Gastroesophageal sphincter (tissue), 4 donors: ENCODE data around the gene METTL26. TPM values are rescaled to one million over a fixed set of nuclear protein-coding genes. Genes with fewer than 3 reads are reported as not detected.

Experiments
- ATAC-seq: fragments of 150-250 bp; one replicate; pipeline ENCODE4 v1.9.1; 2016; ENCODE audit warnings: mild to moderate bottlenecking, moderate library complexity
- H3K27ac ChIP-seq, 4 donors: fragments of 200-600 bp; sonication (generic) in 3 of 4; 1 replicate in 3 of 4; 2 replicates in 1 of 4; pipeline ENCODE4 v1.5.1; 2016 to 2019
- H3K27me3 ChIP-seq: fragments of 200-600 bp; sonication (generic); one replicate; pipeline ENCODE4 v1.5.1; 2019
- H3K36me3 ChIP-seq, 2 donors: fragments of 200-600 bp; sonication (generic); one replicate each; pipeline ENCODE4 v1.5.1; 2019; ENCODE audit warnings: control low read depth in 1 of 2
- H3K4me1 ChIP-seq, 3 donors: fragments of 200-600 bp; sonication (generic); 1 replicate in 2 of 3; 2 replicates in 1 of 3; pipeline ENCODE4 v1.5.1; 2016 to 2019; ENCODE audit warnings: control low read depth in 2 of 3
- H3K4me3 ChIP-seq, 2 donors: fragments of 200-600 bp; sonication (generic); one replicate each; pipeline ENCODE4 v1.5.1; 2019; ENCODE audit warnings: mild to moderate bottlenecking in 1 of 2, moderate library complexity in 1 of 2
- H3K9me3 ChIP-seq, 3 donors: fragments of 200-600 bp; sonication (generic); one replicate each; pipeline ENCODE4 v1.5.1; 2017 to 2019; ENCODE audit warnings: control low read depth in 2 of 3
- EP300 ChIP-seq: sonication (generic); formaldehyde crosslinking; IDR thresholded peaks from one replicate; pipeline ENCODE4 v1.6.1; 2017; ENCODE audit warnings: antibody characterized with exemption, mild to moderate bottlenecking
- POLR2A ChIP-seq, 2 donors: fragments of 450-650 bp; IDR thresholded peaks; one replicate each; pipeline ENCODE4 v1.6.1; 2017; ENCODE audit warnings: antibody characterized with exemption in 2 of 2, mild to moderate bottlenecking in 2 of 2, moderate library complexity in 1 of 2
- POLR2AphosphoS5 ChIP-seq: sonication (generic); formaldehyde crosslinking; IDR thresholded peaks from one replicate; pipeline ENCODE4 v1.6.1; 2017; ENCODE audit warnings: antibody characterized with exemption
- WGBS, 2 donors: methylation state at CpG; one replicate each; pipeline ENCODE4 v1.1.5; 2018; ENCODE audit warnings: low coverage in 1 of 2; 5-methylcytosine and 5-hydroxymethylcytosine counted together
- total RNA-seq, 4 donors: library from RNA; depleted of rRNA; stranded (reverse); fragments of >200 nt; gene quantifications; one replicate each; pipeline ENCODE4 v1.1.0, GENCODE V29; 2016
- TF ChIP-seq, protein P1 (sequence below), 4 experiments: fragments of 200-600 bp in 2 of 4; fragments of 450-650 bp in 2 of 4; sonication (generic) in 1 of 4; IDR thresholded peaks; one replicate each; pipeline ENCODE4 v1.5.1; 2017 to 2019; ENCODE audit warnings: antibody characterized with exemption in 4 of 4, mild to moderate bottlenecking in 2 of 4, moderate library complexity in 2 of 4

Gene METTL26
- total RNA-seq, 4 donors from 2014 or later = 94.8 to 146 (median 112) TPM

DNA sequence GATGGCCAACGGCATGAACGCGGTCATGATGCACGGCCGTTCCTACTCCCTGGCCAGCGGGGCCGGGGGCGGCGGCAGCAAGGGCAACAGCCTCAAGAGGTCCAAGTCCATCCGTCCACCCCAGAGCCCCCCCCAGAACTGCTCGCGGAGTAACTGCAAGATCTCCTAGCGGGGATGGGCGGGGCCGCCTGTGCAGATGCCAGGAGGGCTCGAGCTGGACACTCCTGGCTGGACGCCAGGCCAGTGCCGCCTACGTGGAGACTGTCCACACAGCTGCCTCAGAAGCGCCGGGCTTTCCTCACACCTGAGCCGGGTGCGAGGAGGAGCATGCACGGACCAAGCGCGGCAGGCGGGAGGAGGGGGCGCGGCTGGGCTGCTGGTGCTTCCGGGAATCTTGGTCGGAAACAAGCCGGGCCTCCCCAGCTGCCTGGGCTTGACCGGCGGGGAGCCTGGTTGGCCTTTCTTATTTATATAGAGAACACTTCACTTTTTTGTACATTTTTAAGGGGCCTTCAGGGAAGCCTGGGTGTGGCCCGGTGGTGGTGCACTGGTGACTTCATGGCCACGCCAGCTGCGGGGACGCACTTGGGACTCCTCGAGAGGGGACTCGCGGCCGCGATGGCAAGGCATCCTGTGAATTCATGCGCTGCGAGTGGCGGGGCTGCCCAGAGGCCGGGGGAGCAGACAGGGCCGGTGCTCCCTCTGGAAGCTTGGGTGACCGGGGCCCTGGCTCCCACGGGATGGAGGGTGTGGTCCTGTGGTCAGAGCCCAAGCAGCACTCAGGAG lies 8.5 kb downstream of the METTL26 start:
- TF ChIP-seq EP300 (no peak), POLR2A (IDR thresholded peaks at IDR 0.05) (no peak), POLR2AphosphoS5 (no peak)
- TF ChIP-seq, protein P1, sequence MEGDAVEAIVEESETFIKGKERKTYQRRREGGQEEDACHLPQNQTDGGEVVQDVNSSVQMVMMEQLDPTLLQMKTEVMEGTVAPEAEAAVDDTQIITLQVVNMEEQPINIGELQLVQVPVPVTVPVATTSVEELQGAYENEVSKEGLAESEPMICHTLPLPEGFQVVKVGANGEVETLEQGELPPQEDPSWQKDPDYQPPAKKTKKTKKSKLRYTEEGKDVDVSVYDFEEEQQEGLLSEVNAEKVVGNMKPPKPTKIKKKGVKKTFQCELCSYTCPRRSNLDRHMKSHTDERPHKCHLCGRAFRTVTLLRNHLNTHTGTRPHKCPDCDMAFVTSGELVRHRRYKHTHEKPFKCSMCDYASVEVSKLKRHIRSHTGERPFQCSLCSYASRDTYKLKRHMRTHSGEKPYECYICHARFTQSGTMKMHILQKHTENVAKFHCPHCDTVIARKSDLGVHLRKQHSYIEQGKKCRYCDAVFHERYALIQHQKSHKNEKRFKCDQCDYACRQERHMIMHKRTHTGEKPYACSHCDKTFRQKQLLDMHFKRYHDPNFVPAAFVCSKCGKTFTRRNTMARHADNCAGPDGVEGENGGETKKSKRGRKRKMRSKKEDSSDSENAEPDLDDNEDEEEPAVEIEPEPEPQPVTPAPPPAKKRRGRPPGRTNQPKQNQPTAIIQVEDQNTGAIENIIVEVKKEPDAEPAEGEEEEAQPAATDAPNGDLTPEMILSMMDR (IDR thresholded peaks at IDR 0.05) = no peak
- Histone ChIP-seq H3K27ac (peak overlapping the region in 1 of 4 donors; percentile 19), H3K9me3 (no peaks in the 10 kb centered on the region), H3K4me3 (no peak overlapping the region), H3K27me3 (peaks cover 17% of the 10 kb centered on the region), H3K36me3 (peaks cover 0 to 45% of the 10 kb centered on the region in 2 donors), H3K4me1 (peaks cover 0 to 23% (median 18%) of the 10 kb centered on the region in 3 donors)
- WGBS, 2 donors = 77% methylated on average over 6 of the region's 50 CpGs; no CpG with 5 or more reads in 1 of the 2 donors
- ATAC-seq = no peak

DNA sequence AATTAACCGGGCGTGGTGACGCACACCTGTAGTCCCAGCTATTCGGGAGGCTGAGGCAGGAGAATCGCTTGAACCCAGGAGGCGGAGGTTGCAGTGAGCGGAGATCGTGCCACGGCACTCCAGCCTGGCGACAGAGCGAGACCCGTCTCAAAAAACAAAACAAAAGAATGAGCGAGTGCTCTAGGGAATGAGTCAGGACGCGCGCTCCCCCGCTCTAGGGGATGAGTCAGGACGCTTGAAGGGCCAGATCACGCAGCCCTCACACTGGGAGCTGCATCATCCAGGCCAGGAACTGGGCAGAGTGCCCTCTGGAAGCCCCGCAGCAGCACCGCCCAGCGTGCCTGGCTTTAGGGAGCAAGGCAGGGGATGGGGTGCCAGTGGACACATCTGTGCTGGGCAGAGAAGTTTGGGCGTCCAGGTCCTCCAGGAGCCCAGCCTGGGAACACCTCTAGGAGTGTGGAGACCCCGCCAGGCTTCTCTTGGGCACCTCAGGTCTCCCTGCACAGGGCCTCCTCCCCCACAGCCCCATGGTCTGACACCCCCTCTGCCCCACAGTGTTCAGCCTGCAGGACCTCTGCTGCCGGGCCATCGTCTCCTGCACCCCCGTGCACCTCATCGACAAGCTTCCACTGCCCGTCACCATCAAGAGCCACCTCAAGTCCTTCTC lies 9.2 kb downstream of the METTL26 start:
- Histone ChIP-seq H3K36me3 (peaks cover 0 to 40% of the 10 kb centered on the region in 2 donors), H3K27me3 (peaks cover 10% of the 10 kb centered on the region), H3K27ac (peak overlapping the region in 2 of 4 donors; percentile 35 to 43), H3K9me3 (no peaks in the 10 kb centered on the region), H3K4me3 (no peak overlapping the region), H3K4me1 (peaks cover 0 to 25% (median 18%) of the 10 kb centered on the region in 3 donors)
- 73 to 88% methylated on average over 4 to 8 of the region's 29 CpGs for WGBS, 2 donors
- ATAC-seq = no peak
- no peak for TF ChIP-seq POLR2A (IDR thresholded peaks at IDR 0.05)
- no peak for TF ChIP-seq EP300
- no peak for TF ChIP-seq POLR2AphosphoS5
- TF ChIP-seq, protein P1 (IDR thresholded peaks at IDR 0.05) = no peak

DNA sequence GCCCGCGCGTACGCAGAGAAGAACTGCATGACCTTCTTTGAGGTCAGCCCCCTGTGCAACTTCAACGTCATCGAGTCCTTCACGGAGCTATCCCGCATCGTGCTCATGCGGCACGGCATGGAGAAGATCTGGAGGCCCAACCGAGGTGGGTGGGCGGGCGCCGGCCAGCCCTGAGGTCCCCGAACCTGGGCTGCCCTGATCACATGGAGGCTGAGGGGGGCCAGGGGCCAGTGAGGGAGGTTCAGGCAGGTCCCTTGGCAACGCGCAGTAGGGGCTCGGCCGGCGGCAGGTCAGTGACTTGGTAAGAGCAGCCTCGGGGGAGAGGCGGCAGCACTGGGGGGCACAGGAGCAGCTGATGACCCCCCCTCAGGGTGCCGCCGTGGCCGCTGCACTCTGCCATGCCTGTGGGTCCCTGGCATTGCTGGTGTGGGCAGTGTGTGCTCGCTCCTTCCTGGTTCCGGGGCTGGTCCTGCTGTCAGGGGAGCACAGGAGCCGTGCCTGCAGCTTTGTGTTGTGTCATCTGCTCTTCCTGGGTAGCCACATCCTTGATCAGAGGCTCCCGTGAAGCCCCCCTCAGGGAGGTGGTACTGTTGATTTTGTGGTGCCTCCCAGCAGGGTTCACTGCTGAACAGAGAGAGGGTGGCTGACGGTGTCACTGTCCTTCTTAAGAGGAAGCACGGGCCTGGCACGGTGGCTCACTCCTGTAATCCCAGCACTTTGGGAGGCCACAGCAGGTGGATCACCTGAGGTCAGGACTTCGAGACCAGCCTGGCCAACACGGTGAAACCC lies 9.9 kb downstream of the METTL26 start:
- Histone ChIP-seq H3K9me3 (no peaks in the 10 kb centered on the region), H3K36me3 (peaks cover 0 to 46% of the 10 kb centered on the region in 2 donors), H3K27me3 (peaks cover 7% of the 10 kb centered on the region), H3K27ac (peak overlapping the region in 2 of 4 donors; percentile 35 to 43), H3K4me1 (peaks cover 0 to 28% (median 16%) of the 10 kb centered on the region in 3 donors), H3K4me3 (no peak overlapping the region)
- TF ChIP-seq EP300 (no peak), POLR2AphosphoS5 (no peak), POLR2A (IDR thresholded peaks at IDR 0.05) (no peak)
- TF ChIP-seq, protein P1 (IDR thresholded peaks at IDR 0.05) = no peak
- 86% methylated on average over 7 of the region's 35 CpGs; no CpG with 5 or more reads in 1 of the 2 donors for WGBS, 2 donors
- ATAC-seq = no peak

DNA sequence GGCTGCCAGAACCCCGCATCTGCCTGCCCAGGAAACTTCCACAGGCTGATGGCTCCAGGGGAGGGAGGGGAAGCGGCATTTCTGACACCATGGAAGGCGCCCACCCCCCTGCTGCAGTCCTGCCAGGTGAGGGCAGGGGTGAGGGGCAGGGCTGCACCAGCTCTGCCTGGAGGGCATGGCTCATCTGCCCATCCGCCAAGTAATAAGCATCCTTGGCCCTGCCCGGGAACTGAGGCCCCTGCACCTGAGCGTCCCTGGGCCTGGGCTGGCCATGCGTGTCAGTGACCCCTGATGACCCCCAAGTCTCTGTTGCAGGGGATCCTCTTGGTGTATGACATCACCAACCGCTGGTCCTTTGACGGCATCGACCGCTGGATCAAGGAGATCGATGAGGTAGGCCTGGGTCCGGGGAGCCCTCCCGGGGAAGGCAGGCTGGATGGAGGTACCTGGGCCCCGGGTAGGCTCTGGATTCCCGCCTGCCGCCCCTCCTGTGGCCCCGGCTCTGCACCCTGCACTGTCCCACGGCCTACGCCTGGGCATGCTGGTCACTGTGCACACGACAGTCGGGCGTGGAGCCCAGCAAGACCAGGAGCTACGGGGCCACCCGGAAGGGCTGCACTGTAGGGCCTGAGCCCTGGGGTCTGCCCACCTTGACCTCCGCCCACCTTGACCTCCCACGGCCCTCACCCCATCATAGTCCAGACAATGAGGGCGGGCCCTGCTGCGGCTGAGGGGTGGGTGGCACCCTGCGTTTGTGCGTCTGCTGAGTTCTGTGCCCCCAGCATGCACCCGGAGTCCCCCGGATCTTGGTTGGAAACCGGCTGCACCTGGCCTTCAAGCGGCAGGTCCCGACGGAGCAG lies 10.8 kb downstream of the METTL26 start:
- ATAC-seq = no peak
- H3K4me3 ChIP-seq = no peak overlapping the region
- no CpG with 5 or more reads among the region's 37 CpGs for WGBS, 2 donors
- TF ChIP-seq POLR2A (IDR thresholded peaks at IDR 0.05) = no peak
- TF ChIP-seq, protein P1 (IDR thresholded peaks at IDR 0.05) = no peak
- no peak for TF ChIP-seq EP300
- TF ChIP-seq POLR2AphosphoS5 = no peak
- no peaks in the 10 kb centered on the region for H3K27me3 ChIP-seq
- H3K36me3 ChIP-seq = peaks cover 0 to 50% of the 10 kb centered on the region in 2 donors
- no peaks in the 10 kb centered on the region for H3K9me3 ChIP-seq
- no peak overlapping the region for H3K27ac ChIP-seq
- H3K4me1 ChIP-seq = peaks cover 0 to 22% (median 8%) of the 10 kb centered on the region in 3 donors
